Skin of body (tissue), 2 donors: ENCODE results near the gene CEACAM18. TPM values are rescaled to one million over a fixed set of nuclear protein-coding genes. Genes with fewer than 3 reads are reported as not detected.
"Not testable (repeated sequence)": the region's sequence is repeated elsewhere in the genome, so short reads cannot be mapped to it uniquely, and the experiment has no call there.

ENCODE experiments used
- DNase-seq: peaks from one replicate; lab custom pipeline; 2025; lab: John Stamatoyannopoulos, UW
- total RNA-seq: library from RNA; depleted of rRNA; stranded (reverse); fragments of >200 nt; gene quantifications from one replicate; pipeline ENCODE4 v1.2.3, GENCODE V29; 2014

Gene CEACAM18
- total RNA-seq, 1 donor from 2014 or later: not detected

DNA sequence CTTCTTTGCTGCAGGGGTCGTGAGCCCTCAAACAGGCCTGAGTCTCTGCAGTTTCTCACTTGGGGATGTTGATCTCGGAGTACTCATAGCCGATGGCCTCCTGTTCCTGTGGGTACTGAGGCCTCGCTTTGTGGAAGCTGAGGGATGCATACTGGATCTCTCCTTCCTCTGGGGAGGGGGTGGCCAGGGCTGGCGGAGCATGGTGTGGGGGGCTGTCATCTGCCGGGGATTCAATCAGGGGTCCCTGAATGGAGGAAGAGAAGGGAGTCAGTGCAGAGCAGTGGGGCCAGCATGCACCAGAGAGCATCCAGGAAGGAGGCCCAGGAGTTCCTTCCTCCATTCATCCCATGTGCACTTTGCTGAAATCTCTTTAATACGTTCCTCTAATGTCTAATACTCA is 13.2 kb downstream of the CEACAM18 start:
- no peak for DNase-seq

DNA sequence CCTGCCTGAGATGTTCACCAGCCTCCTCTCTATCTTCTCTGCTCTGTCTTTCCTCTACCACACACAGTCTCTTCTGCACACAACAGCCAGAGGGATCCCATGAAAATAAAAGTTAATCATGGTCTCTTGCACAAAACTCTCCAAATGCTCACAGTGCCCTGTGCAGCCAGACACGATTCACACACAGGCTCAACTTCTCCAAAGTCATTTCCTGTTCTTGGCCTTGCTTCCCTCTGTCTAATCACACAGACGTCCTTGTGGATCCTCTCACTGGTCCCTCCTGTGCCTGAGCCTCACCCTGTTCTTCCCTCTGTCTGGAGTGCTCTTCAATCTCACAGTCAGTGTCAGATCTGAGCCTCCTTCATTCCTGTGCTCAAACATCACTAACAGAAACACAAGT is 15.4 kb downstream of the CEACAM18 start:
- DNase-seq: no peak

DNA sequence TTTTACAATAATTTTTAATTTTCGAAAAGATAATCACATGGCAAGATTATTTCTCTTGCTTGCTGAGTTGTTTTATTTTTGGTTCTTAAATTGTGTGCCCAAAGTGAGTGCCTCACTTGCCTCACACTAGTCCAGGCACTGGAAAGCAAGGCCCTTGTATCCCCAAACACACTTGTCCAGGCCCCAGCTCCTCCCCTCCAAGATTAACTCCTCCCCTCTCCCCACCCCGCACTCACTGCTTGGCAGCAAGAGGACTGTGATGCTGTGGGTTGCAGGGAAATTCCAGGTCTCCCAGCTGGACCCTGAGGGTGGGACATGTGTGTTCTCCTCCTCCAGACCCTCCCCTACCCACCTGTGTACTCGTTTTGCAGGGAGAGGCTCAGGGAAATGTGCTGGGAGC is 19.3 kb downstream of the CEACAM18 start:
- no peak for DNase-seq

DNA sequence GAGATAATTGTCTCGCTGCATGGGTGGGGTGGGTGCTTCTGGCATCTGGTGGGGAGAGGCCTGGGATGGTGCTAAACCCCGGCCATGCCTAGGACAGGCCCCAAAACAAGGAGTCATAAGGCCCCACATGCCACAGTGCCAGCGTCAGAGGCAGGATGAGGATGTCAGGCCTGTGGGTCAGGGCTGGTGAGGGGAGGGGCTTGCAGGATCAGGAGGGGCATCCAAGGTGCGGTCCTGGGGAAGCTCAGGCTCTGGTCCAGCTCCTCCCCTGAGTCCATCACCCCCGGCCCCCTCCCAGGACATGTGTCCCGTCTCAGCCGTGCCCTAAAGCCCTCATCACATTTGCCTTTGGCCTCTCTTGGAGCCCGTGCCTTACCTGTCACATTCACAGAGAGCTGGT is 22.6 kb downstream of the CEACAM18 start:
- DNase-seq: not testable (repeated sequence)

DNA sequence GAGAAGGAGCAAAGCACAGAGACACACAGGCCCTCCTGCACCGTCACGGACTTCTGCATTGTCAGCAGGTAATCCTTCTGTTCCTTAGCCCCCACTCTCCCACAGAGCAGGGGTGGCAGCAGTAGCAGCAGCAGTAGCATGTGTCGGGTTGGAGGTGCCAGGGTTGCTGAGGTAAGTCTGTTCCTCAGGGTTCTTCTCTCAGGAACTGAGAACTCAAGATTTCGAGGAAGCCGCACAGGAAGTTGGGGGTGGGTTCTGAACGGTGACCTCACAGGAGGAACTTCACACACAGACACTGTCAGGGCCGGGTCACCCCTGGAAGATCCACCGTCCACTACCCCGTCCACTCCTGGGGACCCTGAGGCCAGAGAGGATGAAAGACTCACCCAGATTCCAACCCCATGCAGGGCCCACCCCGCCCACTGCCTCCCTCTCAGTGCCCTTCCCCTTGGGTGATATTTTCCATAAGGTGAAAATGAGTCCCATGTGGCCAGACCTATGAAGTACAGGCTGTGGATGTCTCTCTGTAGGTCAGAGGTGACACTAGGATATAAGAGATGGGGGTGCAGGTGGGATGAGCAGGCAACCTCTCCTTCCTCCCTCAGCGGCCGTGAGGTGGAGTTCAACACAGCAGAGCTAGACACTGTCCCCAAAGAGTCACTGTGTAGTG is 23.4 kb downstream of the CEACAM18 start, which contains the start of gene SIGLEC12:
Gene SIGLEC12 (minus strand): TSS at position 207 of the 670 bp plus-strand sequence. CDS start 67 bp downstream, at position 140.
- DNase-seq: no peak

DNA sequence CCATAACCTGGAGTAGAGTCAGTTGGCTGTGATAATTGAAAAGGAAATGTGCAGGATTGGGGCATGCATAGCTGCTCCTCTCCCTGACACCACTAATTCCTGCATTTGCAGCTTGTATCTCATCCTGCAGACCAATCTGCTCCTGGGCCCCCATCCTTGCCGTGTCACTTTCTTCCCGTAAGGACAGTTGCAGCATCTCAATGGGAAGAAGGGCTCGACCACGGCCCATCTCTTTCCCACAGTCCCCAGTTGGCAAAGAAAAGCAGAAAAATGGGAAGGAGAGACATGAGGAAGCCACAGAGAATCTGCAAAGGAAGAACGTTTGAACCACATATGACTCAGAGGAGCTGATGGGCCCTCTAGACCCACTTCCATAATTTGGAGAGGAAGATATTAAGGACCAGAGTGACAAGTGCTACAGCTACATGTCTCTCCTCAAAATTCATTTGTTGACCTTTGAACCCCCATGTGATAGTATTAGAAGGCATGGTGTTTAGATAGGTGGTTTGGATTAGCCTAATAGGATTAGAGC is 25.0 kb downstream of the CEACAM18 start:
- no peak for DNase-seq

DNA sequence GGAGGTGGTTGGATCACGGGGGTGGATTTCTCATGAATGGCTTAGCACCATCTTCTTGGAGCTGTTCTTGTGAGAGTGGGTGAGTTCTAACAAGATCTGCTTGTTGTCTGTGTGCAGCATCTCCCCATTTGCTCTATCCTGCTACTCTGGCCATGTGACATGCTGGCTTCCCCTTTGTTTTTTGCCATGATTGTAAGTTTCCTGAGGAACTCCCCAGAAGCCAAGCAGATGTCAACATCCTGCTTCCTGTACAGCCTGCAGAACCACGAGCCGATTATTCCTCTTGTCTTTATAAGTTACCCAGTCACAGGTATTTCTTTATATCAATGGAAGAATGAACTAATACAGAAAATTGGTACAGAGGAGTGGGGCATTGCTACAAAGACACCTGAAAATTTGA is 25.6 kb downstream of the CEACAM18 start:
- no peak for DNase-seq

DNA sequence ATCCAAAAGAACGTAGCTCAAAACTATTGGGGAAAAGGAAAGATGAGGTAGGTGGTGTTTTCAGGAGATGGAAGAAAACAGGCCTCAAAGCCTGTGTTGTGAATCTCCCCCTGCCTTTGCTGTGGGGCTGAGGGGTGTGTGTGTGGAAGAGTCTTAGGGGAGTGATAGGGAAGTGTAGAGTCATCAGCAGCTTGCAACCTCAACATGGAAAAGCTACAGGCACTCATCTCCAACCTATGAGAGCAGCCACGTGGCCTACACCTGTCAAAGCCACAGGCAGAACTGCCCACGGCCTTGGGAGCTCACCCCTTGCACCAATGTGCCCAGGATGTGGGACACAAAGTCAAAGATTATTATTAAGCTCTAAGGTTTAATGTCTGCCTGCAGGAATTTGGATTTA is 27.6 kb downstream of the CEACAM18 start:
- DNase-seq: no peak

DNA sequence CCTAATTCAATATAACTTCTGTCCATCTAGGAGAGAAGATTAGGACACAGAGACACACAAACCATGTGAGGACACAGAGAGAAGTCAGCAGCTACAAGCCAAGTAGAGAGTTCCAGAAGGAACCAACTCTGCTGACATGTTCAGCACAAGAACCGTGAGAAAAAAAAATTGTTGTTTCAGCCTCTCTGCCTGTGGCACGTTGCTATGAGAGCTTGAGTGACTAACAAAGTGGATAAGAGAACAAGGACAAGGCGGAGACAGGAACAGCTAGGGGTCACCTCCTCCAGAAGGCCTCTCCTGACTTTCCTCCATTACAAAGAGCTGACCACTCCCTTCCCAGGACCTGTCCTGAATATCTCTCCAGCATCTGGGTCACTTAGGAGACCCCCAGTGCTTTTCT is 28.9 kb downstream of the CEACAM18 start:
- no peak for DNase-seq

DNA sequence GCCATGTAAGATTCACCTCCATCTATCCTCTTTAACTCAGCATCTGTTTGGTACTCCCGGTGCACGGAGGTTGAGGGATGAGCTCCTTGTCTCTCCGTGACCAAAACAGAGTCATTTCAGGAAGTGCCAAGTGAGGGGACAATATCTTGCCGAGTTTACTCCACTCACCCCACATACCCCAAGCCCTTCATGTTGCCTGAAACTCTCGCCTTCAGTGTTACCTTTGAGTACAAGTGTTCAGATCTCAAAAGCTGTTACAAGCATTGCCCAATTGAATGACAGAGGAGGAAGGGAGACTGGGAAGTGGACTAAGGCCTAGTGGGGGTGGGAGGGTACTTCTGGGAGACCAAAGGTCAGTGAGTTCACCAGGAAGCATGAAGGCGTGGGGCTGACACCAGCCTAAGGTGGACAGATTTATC is 29.3 kb downstream of the CEACAM18 start:
- DNase-seq: no peak

DNA sequence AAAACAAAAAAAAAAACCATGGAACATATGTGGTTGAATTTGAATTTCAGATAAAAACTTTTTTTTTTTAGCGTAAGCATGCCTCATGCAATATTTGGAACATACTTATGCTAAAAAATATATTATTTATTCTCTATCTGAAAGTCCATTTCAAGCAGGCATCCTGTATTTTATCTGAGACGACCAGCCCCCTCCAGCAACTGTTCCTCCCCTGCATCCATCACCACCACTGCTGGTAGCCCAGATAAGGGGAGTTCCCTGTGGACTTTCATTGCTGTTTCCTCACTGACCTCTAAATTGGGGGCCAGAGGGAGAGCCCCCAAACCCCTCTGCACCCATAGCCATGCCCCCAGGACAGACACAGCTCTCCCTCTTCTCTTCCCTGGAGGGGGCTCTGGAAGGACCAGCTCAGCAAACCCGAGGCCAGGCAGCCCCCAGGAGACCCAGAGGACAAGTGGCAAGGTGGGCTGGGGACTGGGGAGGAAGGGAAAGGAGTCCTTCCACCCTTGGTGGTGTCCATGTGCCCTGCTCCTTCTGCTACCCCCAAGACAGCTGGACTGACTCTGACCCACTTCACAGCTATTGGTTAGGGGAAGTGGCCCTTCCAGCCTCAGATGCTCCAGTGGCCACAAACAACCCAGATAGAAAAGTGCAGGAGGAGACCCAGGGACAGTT is 29.9 kb downstream of the CEACAM18 start:
- DNase-seq: no peak

DNA sequence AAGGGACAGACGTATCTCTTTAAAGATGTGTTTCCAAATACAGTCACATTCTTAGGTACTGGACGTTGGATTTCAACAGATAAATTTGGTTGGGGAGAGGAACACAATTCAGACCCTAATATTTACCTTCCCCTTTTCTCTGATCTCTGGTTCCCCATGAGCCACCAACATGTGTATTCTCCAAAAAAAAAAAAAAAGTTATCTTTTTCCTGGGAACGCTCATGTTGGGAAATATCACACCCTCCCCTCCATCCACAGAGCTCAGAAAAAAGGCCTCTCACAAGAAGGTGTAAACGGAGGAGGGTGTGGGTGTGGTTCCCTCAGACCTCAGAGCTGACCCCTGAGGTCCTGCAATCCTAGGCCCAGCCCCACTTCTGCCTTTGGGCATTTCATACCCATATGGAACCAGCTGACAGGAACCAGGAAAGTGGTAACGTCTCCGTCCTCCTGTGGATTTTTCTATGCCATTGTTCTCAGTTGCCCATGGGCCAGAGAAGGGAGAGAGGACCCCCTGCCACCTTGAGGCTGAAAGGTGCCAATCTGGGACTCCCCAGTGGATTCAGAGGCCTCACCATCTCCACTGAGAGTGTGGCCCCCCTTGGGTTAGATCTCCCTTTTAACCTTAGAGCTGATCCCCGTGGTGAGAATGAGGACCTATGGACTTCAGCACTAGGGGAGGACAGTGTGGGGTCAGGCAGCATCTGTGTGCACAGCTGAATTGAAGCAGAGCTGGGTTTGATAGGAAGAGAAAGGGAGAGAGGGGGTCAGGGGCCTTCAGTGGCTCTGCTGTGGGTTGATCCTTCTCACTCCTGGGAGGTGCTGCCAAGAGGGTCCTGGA is 31.7 kb downstream of the CEACAM18 start:
- no peak for DNase-seq

DNA sequence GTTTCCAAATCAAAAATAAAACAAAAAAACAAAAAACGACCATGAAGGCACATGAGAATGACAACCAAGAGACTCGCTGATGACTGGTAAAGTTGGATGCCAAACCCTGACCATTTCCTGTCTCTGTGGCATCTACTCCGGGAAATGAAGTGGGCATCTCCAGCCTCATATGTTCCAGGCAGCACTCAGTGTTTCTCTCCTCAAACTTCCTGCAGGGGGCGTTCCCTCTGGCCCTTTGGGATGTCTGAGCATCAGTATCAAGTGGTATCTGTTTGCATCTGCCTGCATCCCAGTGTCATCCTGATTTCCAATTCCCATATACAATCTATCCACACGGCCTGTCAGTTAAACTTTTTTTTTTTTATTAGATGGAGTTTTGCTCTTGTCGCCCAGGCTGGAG is 33.0 kb downstream of the CEACAM18 start:
- DNase-seq: no peak

DNA sequence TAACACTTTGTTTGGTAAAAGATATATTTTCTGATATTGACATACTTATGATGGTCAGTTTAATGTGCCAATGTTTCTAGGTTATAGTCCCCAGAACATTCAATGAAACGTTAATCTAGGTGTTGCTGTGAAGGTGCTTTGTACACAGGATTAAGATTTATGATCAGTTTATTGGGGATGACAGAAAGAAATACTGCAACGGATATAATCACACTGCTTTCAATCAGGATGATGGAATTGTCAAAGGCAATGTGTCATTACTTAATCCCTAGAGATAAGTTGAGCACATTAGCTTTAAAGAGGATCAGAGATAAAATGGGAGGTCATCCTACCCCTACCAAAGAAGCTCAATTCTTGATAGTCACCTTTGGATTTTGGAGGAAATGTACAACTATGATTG is 35.6 kb downstream of the CEACAM18 start:
- no peak for DNase-seq

DNA sequence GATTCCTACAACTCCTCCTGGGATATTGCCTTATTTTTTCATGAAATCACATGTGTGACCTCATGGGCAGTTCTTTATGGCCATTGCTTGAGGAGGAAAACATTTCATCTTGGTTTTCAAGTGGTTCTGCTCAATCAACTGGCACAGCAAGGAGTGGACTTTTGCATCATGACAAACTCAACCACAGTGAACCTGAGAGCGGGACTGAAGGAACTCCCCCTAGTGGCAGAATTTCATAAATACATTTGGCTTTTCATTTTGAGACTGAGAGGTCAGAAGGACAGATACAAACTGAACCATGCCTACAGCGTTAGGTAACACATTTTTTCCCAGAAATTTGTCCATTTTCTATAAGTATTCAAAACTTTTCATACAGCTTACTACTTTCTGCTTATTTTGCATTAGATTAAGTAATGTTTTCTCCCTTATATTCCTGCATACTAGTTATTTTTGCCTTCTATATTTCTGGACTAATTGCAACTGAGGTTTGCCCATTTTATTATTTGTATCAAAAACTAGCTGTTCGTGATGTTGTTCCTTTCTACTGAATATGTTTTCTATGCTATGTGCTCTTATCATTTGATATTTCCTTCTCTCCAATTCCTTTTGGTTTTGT is 36.6 kb downstream of the CEACAM18 start:
- DNase-seq: no peak

DNA sequence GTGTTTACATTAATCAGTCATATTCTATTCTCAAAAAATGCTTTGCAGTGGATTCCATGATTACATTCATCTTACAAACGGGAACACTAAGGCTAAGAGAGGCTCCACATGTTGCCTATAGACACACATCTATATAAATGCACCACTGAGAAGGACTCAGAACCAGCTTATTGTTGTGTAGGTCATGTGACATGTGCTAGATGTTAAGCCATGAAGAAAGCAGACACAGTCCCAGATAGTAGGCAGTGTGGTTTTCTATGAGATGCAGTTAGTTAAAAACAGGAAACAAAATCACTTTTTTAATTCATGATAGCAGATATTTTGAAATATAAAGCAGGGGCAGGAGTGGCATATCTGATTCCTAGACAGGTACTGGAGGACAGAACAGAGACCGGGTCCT is 42.4 kb downstream of the CEACAM18 start:
- DNase-seq: no peak

DNA sequence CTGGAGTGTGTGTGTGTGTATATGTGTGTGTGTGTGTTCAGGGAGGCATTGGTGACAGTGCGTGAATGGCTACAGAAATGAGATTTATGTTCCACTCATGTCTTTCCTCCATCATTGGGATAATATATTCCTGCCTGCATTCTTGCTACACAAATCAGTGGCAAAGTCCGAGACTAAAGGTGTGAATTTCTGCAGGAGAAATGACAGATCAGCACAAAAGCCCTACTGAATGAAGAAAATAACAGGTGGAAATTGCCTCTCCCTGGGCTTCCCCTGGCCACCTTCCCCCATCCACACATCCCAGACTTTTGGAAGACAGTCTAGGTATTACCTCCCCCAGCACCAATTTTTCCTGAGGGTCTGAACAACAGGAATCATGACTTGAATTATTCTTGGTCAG is 43.0 kb downstream of the CEACAM18 start:
- DNase-seq: no peak

DNA sequence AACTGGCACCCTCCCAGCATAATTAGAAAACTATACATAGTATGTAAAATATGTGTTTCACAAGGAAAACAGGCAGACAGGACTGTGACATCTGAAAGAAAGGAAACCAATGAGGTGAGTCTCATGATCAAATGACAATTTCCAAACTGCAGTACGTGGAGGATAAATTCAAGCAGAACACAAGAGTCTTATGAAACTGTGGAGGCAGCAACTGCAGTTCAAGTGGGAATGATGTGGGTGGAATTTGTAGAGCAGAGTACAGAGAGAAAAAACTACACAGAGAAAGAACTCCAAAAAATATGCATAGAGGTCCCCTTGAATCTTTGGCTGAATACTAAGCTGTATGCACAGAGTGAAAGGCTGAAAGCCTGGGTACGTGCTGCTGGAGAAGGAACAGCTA is 43.4 kb downstream of the CEACAM18 start:
- no peak for DNase-seq

DNA sequence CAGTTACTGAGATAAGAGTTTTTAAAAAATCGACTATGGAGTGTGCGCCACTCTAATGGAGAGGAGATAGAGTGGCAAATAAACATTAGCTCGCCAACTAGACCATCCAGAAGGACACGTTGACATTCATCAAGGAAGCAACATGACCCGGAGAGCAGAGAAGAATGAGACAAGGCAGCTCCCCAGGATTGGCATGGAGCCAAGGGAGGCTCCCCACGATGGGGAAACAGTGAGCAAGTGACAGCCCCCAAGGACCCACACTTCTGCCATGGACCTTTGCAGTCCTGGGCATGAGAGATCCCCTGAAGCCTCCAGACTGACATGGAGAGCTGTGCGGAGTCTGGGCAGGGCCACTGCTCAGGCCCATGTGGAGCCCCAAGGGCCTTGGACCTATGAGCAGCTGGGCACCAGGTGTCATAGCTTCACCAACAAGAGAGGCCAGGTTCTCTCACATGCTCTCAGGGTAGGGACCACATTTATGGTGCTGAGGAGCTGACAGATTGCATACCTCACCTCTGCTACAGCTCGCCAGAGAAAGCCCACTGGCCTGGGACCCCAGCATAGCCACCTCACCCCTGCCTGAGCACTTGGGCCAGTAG is 46.4 kb downstream of the CEACAM18 start:
- no peak for DNase-seq

DNA sequence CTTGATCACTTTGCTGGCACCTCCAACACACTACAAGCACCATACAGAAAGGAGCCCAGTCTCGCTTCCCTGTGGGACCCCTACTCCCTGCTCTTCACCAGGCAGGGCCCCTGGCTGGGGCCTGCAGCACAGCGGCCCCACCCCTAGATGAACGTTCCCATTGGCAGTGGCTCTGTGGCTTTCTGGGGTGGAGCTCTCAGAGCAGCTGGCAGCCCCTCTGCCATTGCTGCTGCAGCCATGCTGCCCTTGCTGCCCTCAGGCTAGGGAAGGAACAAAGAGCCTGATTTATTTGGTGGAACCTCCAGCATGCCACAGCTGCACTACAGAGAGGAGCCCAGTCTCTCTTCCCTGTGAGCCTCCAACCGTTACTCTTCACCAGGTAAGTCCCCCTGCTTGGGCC is 47.3 kb downstream of the CEACAM18 start:
- DNase-seq: no peak

DNA sequence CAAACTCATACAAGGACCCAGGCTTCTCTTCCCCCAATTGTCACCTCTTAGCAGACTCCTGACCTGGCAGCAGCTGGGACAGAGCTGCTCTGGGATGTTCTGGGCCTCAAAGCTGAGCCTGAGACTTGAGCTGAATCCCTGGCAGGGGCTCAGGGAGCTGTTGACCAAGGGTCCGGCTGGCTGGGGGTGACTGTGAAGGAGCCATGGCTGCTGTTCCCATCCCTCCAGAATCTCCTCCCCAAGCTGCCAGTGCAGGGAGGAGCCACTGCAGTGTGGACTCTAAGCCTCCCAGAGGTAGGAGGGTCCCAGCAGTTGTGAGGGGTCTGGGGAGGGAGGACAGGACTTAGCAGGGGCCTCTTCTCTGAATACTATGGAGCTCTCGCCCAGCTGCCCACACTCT is 51.0 kb downstream of the CEACAM18 start:
- no peak for DNase-seq
